GM12873 (cell line): ENCODE results near the gene ARHGAP23.

Source experiments
- CTCF ChIP-seq: IDR thresholded peaks from 2 replicates; pipeline ENCODE4 v1.5.1; 2012; ENCODE audit warnings: low read depth, mild to moderate bottlenecking, moderate library complexity, low read length, control low read depth; ENCODE audit not compliant: insufficient read depth; ENCODE audit errors: missing control alignments

The ARHGAP23 gene

GRCh38 chr17:38532451-38532850, 104.2 kb downstream of the ARHGAP23 start:
- no peak for TF ChIP-seq CTCF

- TF ChIP-seq CTCF, result no peak
These were observed 105.0 kb downstream of the ARHGAP23 start for GRCh38 chr17:38533241-38533640.

- TF ChIP-seq CTCF, result no peak
These were observed 105.7 kb downstream of the ARHGAP23 start for GRCh38 chr17:38533866-38534497.

- TF ChIP-seq CTCF, result no peak
These were observed 106.2 kb downstream of the ARHGAP23 start for GRCh38 chr17:38534498-38534885.

GRCh38 chr17:38535886-38536285, 107.6 kb downstream of the ARHGAP23 start:
- no peak for TF ChIP-seq CTCF

GRCh38 chr17:38536661-38537060, 108.4 kb downstream of the ARHGAP23 start:
- no peak for TF ChIP-seq CTCF

GRCh38 chr17:38538906-38539305, 110.6 kb downstream of the ARHGAP23 start:
- no peak for TF ChIP-seq CTCF

- no peak for TF ChIP-seq CTCF
These were observed 111.1 kb downstream of the ARHGAP23 start for GRCh38 chr17:38539386-38539785.
